ENCODE results near the gene RNF128. TPM values are rescaled to one million over a fixed set of nuclear protein-coding genes. Genes with fewer than 3 reads are reported as not detected.

RNF128 gene
- total RNA-seq, 4 donors from 2014 or later = under 0.01 to 0.17 (median 0.13) TPM; not detected in 1

- H3K4me1 ChIP-seq = peaks cover 0 to 14% (median 12%) of the 10 kb centered on the region in 4 donors
- TF ChIP-seq POLR2AphosphoS5 (IDR thresholded peaks at IDR 0.05) (no peak), POLR2A (IDR thresholded peaks at IDR 0.05; ENCODE audit: low read depth) (no peak), CTCF (IDR thresholded peaks at IDR 0.05) (no peak), EP300 (IDR thresholded peaks at IDR 0.05) (no peak)
- peak overlapping the region; percentile 46 to 58 (median 48) for H3K4me3 ChIP-seq
- intact Hi-C loops (cut with DNase I) = no loop called here
- H3K36me3 ChIP-seq = no peaks in the 10 kb centered on the region
- peaks cover 0 to 14% (median 6%) of the 10 kb centered on the region in 4 donors for H3K27me3 ChIP-seq
- 31% methylated on average over 8 of the region's 8 CpGs for WGBS
- no peak overlapping the region for H3K27ac ChIP-seq (replicated peaks in 1 of 4)
- DNase-seq (ENCODE audit: extremely low spot score) = no peak
- H3K9me3 ChIP-seq = no peaks in the 10 kb centered on the region
Measured at GRCh38 chrX:106725931-106726330, 570 bp upstream of the RNF128 start.

GRCh38 chrX:106728337-106728736 is 1.8 kb downstream of the RNF128 start:
- no peak for TF ChIP-seq POLR2A (IDR thresholded peaks at IDR 0.05; ENCODE audit: low read depth)
- TF ChIP-seq EP300 (IDR thresholded peaks at IDR 0.05) = no peak
- no peak for TF ChIP-seq POLR2AphosphoS5 (IDR thresholded peaks at IDR 0.05)
- no peak for TF ChIP-seq CTCF (IDR thresholded peaks at IDR 0.05)
- no peak for DNase-seq (ENCODE audit: extremely low spot score)
- Histone ChIP-seq H3K4me3 (no peak overlapping the region), H3K27ac (replicated peaks in 1 of 4) (no peak overlapping the region), H3K9me3 (no peaks in the 10 kb centered on the region), H3K4me1 (peaks cover 0 to 14% (median 12%) of the 10 kb centered on the region in 4 donors), H3K27me3 (peaks cover 0 to 14% (median 4%) of the 10 kb centered on the region in 4 donors), H3K36me3 (no peaks in the 10 kb centered on the region)
- 71% methylated on average over 2 of the region's 2 CpGs for WGBS
- intact Hi-C loops (cut with DNase I) = no loop called here

DNA sequence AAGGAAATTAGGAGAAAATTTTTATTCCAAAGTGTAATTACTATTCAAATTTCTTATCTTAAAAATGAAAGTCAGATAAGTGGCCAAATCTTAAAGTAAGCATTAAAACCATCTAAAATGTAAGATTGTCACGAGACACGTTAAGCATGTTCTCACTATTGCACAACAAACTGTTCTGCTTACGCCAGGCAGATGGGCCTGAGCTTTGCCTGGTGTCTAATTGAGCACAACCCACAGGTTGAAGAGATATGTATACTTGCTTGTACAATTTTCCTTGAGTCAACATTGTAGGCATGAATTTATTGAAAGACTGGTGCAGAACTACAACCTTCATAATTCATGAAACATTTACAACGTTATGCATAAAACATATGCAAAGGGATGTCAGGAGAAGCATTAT is 3.9 kb downstream of the RNF128 start:
- no peaks in the 10 kb centered on the region for H3K9me3 ChIP-seq
- no peak for DNase-seq (ENCODE audit: extremely low spot score)
- 76% methylated on average over 4 of the region's 4 CpGs for WGBS
- peaks cover 0 to 14% (median 12%) of the 10 kb centered on the region in 4 donors for H3K4me1 ChIP-seq
- peaks cover 0 to 14% (median 4%) of the 10 kb centered on the region in 4 donors for H3K27me3 ChIP-seq
- H3K27ac ChIP-seq (replicated peaks in 1 of 4) = no peak overlapping the region
- intact Hi-C loops (cut with DNase I) = no loop called here
- no peak overlapping the region for H3K4me3 ChIP-seq
- TF ChIP-seq EP300 (IDR thresholded peaks at IDR 0.05) = no peak
- TF ChIP-seq CTCF (IDR thresholded peaks at IDR 0.05) = no peak
- TF ChIP-seq POLR2AphosphoS5 (IDR thresholded peaks at IDR 0.05) = no peak
- TF ChIP-seq POLR2A (IDR thresholded peaks at IDR 0.05; ENCODE audit: low read depth) = no peak
- no peaks in the 10 kb centered on the region for H3K36me3 ChIP-seq

- Histone ChIP-seq H3K9me3 (no peaks in the 10 kb centered on the region), H3K4me3 (no peak overlapping the region), H3K4me1 (peaks cover 0 to 6% (median 6%) of the 10 kb centered on the region in 4 donors), H3K36me3 (no peaks in the 10 kb centered on the region), H3K27ac (replicated peaks in 1 of 4) (no peak overlapping the region), H3K27me3 (peaks cover 0 to 8% (median 0%) of the 10 kb centered on the region in 4 donors)
- TF ChIP-seq EP300 (IDR thresholded peaks at IDR 0.05) = no peak
- TF ChIP-seq POLR2AphosphoS5 (IDR thresholded peaks at IDR 0.05) = no peak
- TF ChIP-seq POLR2A (IDR thresholded peaks at IDR 0.05; ENCODE audit: low read depth) = no peak
- TF ChIP-seq CTCF (IDR thresholded peaks at IDR 0.05) = no peak
- intact Hi-C loops (cut with DNase I) = no loop called here
- no peak for DNase-seq (ENCODE audit: extremely low spot score)
Measured at GRCh38 chrX:106731590-106731989, 5.1 kb downstream of the RNF128 start.

- Histone ChIP-seq H3K4me3 (no peak overlapping the region), H3K9me3 (no peaks in the 10 kb centered on the region), H3K27ac (replicated peaks in 1 of 4) (no peak overlapping the region), H3K27me3 (peaks cover 0 to 6% (median 0%) of the 10 kb centered on the region in 4 donors), H3K36me3 (no peaks in the 10 kb centered on the region), H3K4me1 (no peaks in the 10 kb centered on the region)
- intact Hi-C loops (cut with DNase I) = no loop called here
- TF ChIP-seq POLR2AphosphoS5 (IDR thresholded peaks at IDR 0.05) = no peak
- no peak for TF ChIP-seq EP300 (IDR thresholded peaks at IDR 0.05)
- no peak for TF ChIP-seq CTCF (IDR thresholded peaks at IDR 0.05)
- TF ChIP-seq POLR2A (IDR thresholded peaks at IDR 0.05; ENCODE audit: low read depth) = no peak
- no peak for DNase-seq (ENCODE audit: extremely low spot score)
- WGBS = 66% methylated on average over 3 of the region's 3 CpGs
Measured at GRCh38 chrX:106734827-106735226, 8.3 kb downstream of the RNF128 start.
